GM12864 (cell line): ENCODE data around the gene SYT7.

ENCODE experiments used
- DNase-seq: peaks from one replicate; pipeline ENCODE4 v3.0.0-alpha.2; 2011; ENCODE audit warnings: low read depth
- H3K4me3 ChIP-seq: 2 replicates; pipeline ENCODE4 v1.5.1; 2011; ENCODE audit warnings: mild to moderate bottlenecking, low read depth, low read length, control low read depth
- CTCF ChIP-seq: IDR thresholded peaks from 2 replicates; pipeline ENCODE4 v1.5.1; 2011; ENCODE audit warnings: low read depth, mild to moderate bottlenecking, moderate library complexity, low read length, control low read depth, inconsistent platforms; ENCODE audit errors: missing control alignments

The SYT7 gene

GRCh38 chr11:61539831-61540357, 41.0 kb downstream of the SYT7 start:
- no peak overlapping the region for H3K4me3 ChIP-seq
- no peak for DNase-seq
- no peak for TF ChIP-seq CTCF

GRCh38 chr11:61539006-61539405, 41.9 kb downstream of the SYT7 start:
- TF ChIP-seq CTCF = no peak
- H3K4me3 ChIP-seq = no peak overlapping the region
- no peak for DNase-seq

GRCh38 chr11:61538636-61538961, 42.3 kb downstream of the SYT7 start:
- no peak overlapping the region for H3K4me3 ChIP-seq
- TF ChIP-seq CTCF = no peak
- DNase-seq = no peak

- DNase-seq = no peak
- H3K4me3 ChIP-seq = no peak overlapping the region
- no peak for TF ChIP-seq CTCF
These were observed 43.5 kb downstream of the SYT7 start for GRCh38 chr11:61537326-61537725.

- DNase-seq = no peak
- no peak for TF ChIP-seq CTCF
- H3K4me3 ChIP-seq = no peak overlapping the region
These were observed 44.1 kb downstream of the SYT7 start for GRCh38 chr11:61536676-61537270.

GRCh38 chr11:61535998-61536675, 44.7 kb downstream of the SYT7 start:
- DNase-seq = no peak
- no peak overlapping the region for H3K4me3 ChIP-seq
- TF ChIP-seq CTCF = no peak
